HCT116 (cell line): ENCODE results near the gene AGFG2.
"Not testable (repeated sequence)": the region's sequence is repeated elsewhere in the genome, so short reads cannot be mapped to it uniquely, and the experiment has no call there.

Experiments
- CEBPB ChIP-seq: IDR thresholded peaks from 2 replicates; pipeline ENCODE4 v1.6.1; 2012; ENCODE audit warnings: low read depth
- EZH2 ChIP-seq: fragments of 200-600 bp; sonication (generic); IDR thresholded peaks from 2 replicates; pipeline ENCODE4 v1.6.1; 2017; ENCODE audit warnings: antibody characterized with exemption, mixed run types
- EZH2phosphoT487 ChIP-seq: fragments of 200-600 bp; IDR thresholded peaks from 2 replicates; pipeline ENCODE4 v1.6.1; 2018; ENCODE audit warnings: antibody characterized with exemption, borderline replicate concordance
- POLR2A ChIP-seq: IDR thresholded peaks from 2 replicates; pipeline ENCODE4 v1.7.0; 2011; ENCODE audit warnings: borderline replicate concordance; ENCODE audit not compliant: insufficient read depth, insufficient read length; ENCODE audit errors: extremely low read depth
- POLR2AphosphoS5 ChIP-seq: IDR thresholded peaks from 2 replicates; pipeline ENCODE4 v1.6.1; 2011; ENCODE audit warnings: mild to moderate bottlenecking, low read depth, low read length, moderate library complexity
- RAD21 ChIP-seq: IDR thresholded peaks from 2 replicates; pipeline ENCODE4 v1.6.1; 2012; ENCODE audit warnings: low read depth, mild to moderate bottlenecking
- SIN3A ChIP-seq: IDR thresholded peaks from 2 replicates; pipeline ENCODE4 v1.6.1; 2012; ENCODE audit warnings: low read depth
- SRF ChIP-seq: IDR thresholded peaks from 2 replicates; pipeline ENCODE4 v1.6.1; 2012; ENCODE audit warnings: low read depth
- TCF7L2 ChIP-seq: IDR thresholded peaks from 2 replicates; pipeline ENCODE4 v1.7.0; 2011; ENCODE audit warnings: borderline replicate concordance, inconsistent platforms; ENCODE audit not compliant: insufficient read depth, insufficient read length; ENCODE audit errors: extremely low read depth
- TF ChIP-seq, protein P1 (sequence below): IDR thresholded peaks from 2 replicates; pipeline ENCODE4 v1.6.1; 2012
- TF ChIP-seq, protein P2 (sequence below), 3 experiments: fragments of 200-600 bp in 1 of 3; sonication (generic) in 1 of 3; IDR thresholded peaks in 2 of 3; conservative IDR thresholded peaks in 1 of 3; 2 replicates each; pipeline ENCODE4 v1.5.1; 2012 to 2017; ENCODE audit warnings: low read depth in 2 of 3, low read length in 2 of 3, antibody characterized with exemption in 1 of 3, borderline replicate concordance in 1 of 3, control low read depth in 1 of 3, mild to moderate bottlenecking in 1 of 3, mixed read lengths in 1 of 3, mixed run types in 1 of 3, moderate library complexity in 1 of 3; ENCODE audit not compliant: insufficient read depth in 1 of 3
- TF ChIP-seq, protein P3 (sequence below): IDR thresholded peaks from 2 replicates; pipeline ENCODE4 v1.6.1; 2012; ENCODE audit warnings: low read depth
- TF ChIP-seq, protein P4 (sequence below): IDR thresholded peaks from 2 replicates; pipeline ENCODE4 v1.6.1; 2012

DNA sequence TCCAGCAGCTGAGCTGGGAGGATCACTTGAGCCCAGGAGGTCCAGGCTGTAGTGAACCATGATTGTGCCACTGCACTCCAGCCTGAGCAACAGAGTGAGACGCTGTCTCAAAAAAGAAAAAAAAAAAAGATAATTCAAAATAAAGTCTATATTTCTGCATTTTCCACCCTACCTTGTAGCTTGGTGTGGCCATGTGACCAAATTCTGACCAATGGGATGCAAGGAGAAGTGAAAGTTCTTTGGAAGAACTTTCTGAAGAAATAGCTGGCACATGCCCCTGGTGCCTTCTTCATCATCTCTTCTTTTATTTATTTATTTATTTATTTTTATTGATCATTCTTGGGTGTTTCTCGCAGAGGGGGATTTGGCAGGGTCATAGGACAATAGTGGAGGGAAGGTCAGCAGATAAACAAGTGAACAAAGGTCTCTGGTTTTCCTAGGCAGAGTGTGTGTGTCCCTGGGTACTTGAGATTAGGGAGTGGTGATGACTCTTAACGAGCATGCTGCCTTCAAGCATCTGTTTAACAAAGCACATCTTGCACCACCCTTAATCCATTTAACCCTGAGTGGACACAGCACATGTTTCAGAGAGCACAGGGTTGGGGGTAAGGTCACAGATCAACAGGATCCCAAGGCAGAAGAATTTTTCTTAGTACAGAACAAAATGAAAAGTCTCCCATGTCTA is 17.0 kb upstream of the AGFG2 start:
- TF ChIP-seq, protein P1, sequence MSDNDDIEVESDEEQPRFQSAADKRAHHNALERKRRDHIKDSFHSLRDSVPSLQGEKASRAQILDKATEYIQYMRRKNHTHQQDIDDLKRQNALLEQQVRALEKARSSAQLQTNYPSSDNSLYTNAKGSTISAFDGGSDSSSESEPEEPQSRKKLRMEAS: not testable (repeated sequence)
- TF ChIP-seq POLR2A, EZH2phosphoT487, SRF, RAD21, POLR2AphosphoS5, CEBPB, EZH2, SIN3A, TCF7L2: not testable (repeated sequence)
- TF ChIP-seq, protein P2, sequence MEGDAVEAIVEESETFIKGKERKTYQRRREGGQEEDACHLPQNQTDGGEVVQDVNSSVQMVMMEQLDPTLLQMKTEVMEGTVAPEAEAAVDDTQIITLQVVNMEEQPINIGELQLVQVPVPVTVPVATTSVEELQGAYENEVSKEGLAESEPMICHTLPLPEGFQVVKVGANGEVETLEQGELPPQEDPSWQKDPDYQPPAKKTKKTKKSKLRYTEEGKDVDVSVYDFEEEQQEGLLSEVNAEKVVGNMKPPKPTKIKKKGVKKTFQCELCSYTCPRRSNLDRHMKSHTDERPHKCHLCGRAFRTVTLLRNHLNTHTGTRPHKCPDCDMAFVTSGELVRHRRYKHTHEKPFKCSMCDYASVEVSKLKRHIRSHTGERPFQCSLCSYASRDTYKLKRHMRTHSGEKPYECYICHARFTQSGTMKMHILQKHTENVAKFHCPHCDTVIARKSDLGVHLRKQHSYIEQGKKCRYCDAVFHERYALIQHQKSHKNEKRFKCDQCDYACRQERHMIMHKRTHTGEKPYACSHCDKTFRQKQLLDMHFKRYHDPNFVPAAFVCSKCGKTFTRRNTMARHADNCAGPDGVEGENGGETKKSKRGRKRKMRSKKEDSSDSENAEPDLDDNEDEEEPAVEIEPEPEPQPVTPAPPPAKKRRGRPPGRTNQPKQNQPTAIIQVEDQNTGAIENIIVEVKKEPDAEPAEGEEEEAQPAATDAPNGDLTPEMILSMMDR (IDR thresholded peaks at IDR 0.05 in 2 of 3, conservative IDR thresholded peaks at IDR 0.05 in 1 of 3; ENCODE audit: borderline replicate concordance in 1 of 3, insufficient read depth in 1 of 3, low read depth in 2 of 3, low read length in 2 of 3): not testable (repeated sequence)
- TF ChIP-seq, protein P3, sequence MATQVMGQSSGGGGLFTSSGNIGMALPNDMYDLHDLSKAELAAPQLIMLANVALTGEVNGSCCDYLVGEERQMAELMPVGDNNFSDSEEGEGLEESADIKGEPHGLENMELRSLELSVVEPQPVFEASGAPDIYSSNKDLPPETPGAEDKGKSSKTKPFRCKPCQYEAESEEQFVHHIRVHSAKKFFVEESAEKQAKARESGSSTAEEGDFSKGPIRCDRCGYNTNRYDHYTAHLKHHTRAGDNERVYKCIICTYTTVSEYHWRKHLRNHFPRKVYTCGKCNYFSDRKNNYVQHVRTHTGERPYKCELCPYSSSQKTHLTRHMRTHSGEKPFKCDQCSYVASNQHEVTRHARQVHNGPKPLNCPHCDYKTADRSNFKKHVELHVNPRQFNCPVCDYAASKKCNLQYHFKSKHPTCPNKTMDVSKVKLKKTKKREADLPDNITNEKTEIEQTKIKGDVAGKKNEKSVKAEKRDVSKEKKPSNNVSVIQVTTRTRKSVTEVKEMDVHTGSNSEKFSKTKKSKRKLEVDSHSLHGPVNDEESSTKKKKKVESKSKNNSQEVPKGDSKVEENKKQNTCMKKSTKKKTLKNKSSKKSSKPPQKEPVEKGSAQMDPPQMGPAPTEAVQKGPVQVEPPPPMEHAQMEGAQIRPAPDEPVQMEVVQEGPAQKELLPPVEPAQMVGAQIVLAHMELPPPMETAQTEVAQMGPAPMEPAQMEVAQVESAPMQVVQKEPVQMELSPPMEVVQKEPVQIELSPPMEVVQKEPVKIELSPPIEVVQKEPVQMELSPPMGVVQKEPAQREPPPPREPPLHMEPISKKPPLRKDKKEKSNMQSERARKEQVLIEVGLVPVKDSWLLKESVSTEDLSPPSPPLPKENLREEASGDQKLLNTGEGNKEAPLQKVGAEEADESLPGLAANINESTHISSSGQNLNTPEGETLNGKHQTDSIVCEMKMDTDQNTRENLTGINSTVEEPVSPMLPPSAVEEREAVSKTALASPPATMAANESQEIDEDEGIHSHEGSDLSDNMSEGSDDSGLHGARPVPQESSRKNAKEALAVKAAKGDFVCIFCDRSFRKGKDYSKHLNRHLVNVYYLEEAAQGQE: not testable (repeated sequence)
- TF ChIP-seq, protein P4, sequence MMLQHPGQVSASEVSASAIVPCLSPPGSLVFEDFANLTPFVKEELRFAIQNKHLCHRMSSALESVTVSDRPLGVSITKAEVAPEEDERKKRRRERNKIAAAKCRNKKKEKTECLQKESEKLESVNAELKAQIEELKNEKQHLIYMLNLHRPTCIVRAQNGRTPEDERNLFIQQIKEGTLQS: not testable (repeated sequence)
